ENCODE data around the gene MYO7B. TPM values are rescaled to one million over a fixed set of nuclear protein-coding genes. Genes with fewer than 3 reads are reported as not detected.
A peak's percentile ranks its signal among the peaks of the same experiment; 100 is the strongest.

MYO7B gene
- total RNA-seq: not detected

GRCh38 chr2:127535422-127535901 lies at the start of gene MYO7B:
Gene MYO7B (plus strand): TSS chr2:127535683. CDS start chr2:127559723, 24,040 bp downstream.
- Mint-ChIP-seq H3K4me3 (no peak within 1 kb of the TSS), H3K36me3 (no peaks in the 10 kb centered on the region), H3K4me1 (ENCODE audit: low read depth in 2 of 2) (no peaks in the 10 kb centered on the region), H3K27me3 (peaks cover 21 to 36% of the 10 kb centered on the region in 2 donors), H3K9me3 (no peaks in the 10 kb centered on the region), H3K27ac (no peak within 1 kb of the TSS)
- DNase-seq (ENCODE audit: low spot score) (no peak), ATAC-seq (peak in 1 of 2 donors; percentile 17)

GRCh38 chr2:127485694-127486071 lies 49.8 kb upstream of the MYO7B start:
- peaks cover 32% of the 10 kb centered on the region for H3K36me3 Mint-ChIP-seq
- H3K9me3 Mint-ChIP-seq: no peaks in the 10 kb centered on the region
- peak; percentile 77 to 78 for ATAC-seq
- H3K4me3 Mint-ChIP-seq: peak overlapping the region; percentile 36
- H3K27ac Mint-ChIP-seq: peak overlapping the region; percentile 52 to 79
- H3K27me3 Mint-ChIP-seq: no peaks in the 10 kb centered on the region
- DNase-seq (ENCODE audit: low spot score): no peak
- H3K4me1 Mint-ChIP-seq (ENCODE audit: low read depth in 2 of 2): peaks cover 35 to 45% of the 10 kb centered on the region in 2 donors

- no peaks in the 10 kb centered on the region for H3K9me3 Mint-ChIP-seq
- ATAC-seq: peak; percentile 20 to 61
- H3K27ac Mint-ChIP-seq: peak overlapping the region; percentile 52 to 79
- H3K27me3 Mint-ChIP-seq: no peaks in the 10 kb centered on the region
- H3K4me1 Mint-ChIP-seq (ENCODE audit: low read depth in 2 of 2): peaks cover 35 to 45% of the 10 kb centered on the region in 2 donors
- H3K4me3 Mint-ChIP-seq: peak overlapping the region; percentile 36
- no peak for DNase-seq (ENCODE audit: low spot score)
- H3K36me3 Mint-ChIP-seq: peaks cover 32% of the 10 kb centered on the region
Measured at GRCh38 chr2:127486247-127487058, 49.0 kb upstream of the MYO7B start.

- Mint-ChIP-seq H3K36me3 (peaks cover 32% of the 10 kb centered on the region), H3K27ac (peak overlapping the region in 1 of 2 donors; percentile 48)
Measured at GRCh38 chr2:127490283-127490682, 45.2 kb upstream of the MYO7B start.

GRCh38 chr2:127498386-127498785 lies 37.1 kb upstream of the MYO7B start:
- Mint-ChIP-seq H3K36me3 (peaks cover 42% of the 10 kb centered on the region), H3K4me1 (ENCODE audit: low read depth in 2 of 2) (peaks cover 0 to 6% of the 10 kb centered on the region in 2 donors), H3K27me3 (no peaks in the 10 kb centered on the region), H3K4me3 (no peak overlapping the region), H3K27ac (peak overlapping the region; percentile 21 to 29), H3K9me3 (no peaks in the 10 kb centered on the region)
- DNase-seq (ENCODE audit: low spot score) (no peak), ATAC-seq (no peak)

More at GRCh38 chr2:127490283-127490682, 45.2 kb upstream of the MYO7B start:
- Mint-ChIP-seq H3K9me3 (no peaks in the 10 kb centered on the region), H3K4me1 (ENCODE audit: low read depth in 2 of 2) (peaks cover 27 to 36% of the 10 kb centered on the region in 2 donors), H3K4me3 (no peak overlapping the region), H3K27me3 (no peaks in the 10 kb centered on the region)
- DNase-seq (ENCODE audit: low spot score) (no peak), ATAC-seq (no peak)

- no peak overlapping the region for H3K4me3 Mint-ChIP-seq
- peaks cover 3 to 11% of the 10 kb centered on the region in 2 donors for H3K4me1 Mint-ChIP-seq (ENCODE audit: low read depth in 2 of 2)
- DNase-seq (ENCODE audit: low spot score) (no peak), ATAC-seq (no peak)
- no peaks in the 10 kb centered on the region for H3K27me3 Mint-ChIP-seq
- peaks cover 43% of the 10 kb centered on the region for H3K36me3 Mint-ChIP-seq
- H3K27ac Mint-ChIP-seq: peak overlapping the region in 1 of 2 donors; percentile 0
- H3K9me3 Mint-ChIP-seq: no peaks in the 10 kb centered on the region
Measured at GRCh38 chr2:127503491-127503890, 32.0 kb upstream of the MYO7B start.

GRCh38 chr2:127504552-127505430 lies 30.7 kb upstream of the MYO7B start:
- ATAC-seq: no peak
- peaks cover 43% of the 10 kb centered on the region for H3K36me3 Mint-ChIP-seq
- no peak for DNase-seq (ENCODE audit: low spot score)
- H3K27ac Mint-ChIP-seq: peak overlapping the region in 1 of 2 donors; percentile 28
- H3K4me1 Mint-ChIP-seq (ENCODE audit: low read depth in 2 of 2): peaks cover 8 to 17% of the 10 kb centered on the region in 2 donors
- H3K4me3 Mint-ChIP-seq: no peak overlapping the region
- H3K27me3 Mint-ChIP-seq: no peaks in the 10 kb centered on the region
- H3K9me3 Mint-ChIP-seq: no peaks in the 10 kb centered on the region

GRCh38 chr2:127506510-127506909 lies 29.0 kb upstream of the MYO7B start:
- H3K36me3 Mint-ChIP-seq: peaks cover 33% of the 10 kb centered on the region
- ATAC-seq: no peak
- no peak for DNase-seq (ENCODE audit: low spot score)
- peaks cover 23 to 33% of the 10 kb centered on the region in 2 donors for H3K4me1 Mint-ChIP-seq (ENCODE audit: low read depth in 2 of 2)
- H3K27ac Mint-ChIP-seq: no peak overlapping the region
- H3K9me3 Mint-ChIP-seq: no peaks in the 10 kb centered on the region
- no peak overlapping the region for H3K4me3 Mint-ChIP-seq
- no peaks in the 10 kb centered on the region for H3K27me3 Mint-ChIP-seq

GRCh38 chr2:127508023-127508630 lies 27.4 kb upstream of the MYO7B start:
- peaks cover 17% of the 10 kb centered on the region for H3K36me3 Mint-ChIP-seq
- no peak for DNase-seq (ENCODE audit: low spot score)
- H3K4me3 Mint-ChIP-seq: no peak overlapping the region
- H3K9me3 Mint-ChIP-seq: no peaks in the 10 kb centered on the region
- no peaks in the 10 kb centered on the region for H3K27me3 Mint-ChIP-seq
- ATAC-seq: no peak
- H3K27ac Mint-ChIP-seq: no peak overlapping the region
- peaks cover 36 to 43% of the 10 kb centered on the region in 2 donors for H3K4me1 Mint-ChIP-seq (ENCODE audit: low read depth in 2 of 2)

- H3K4me3 Mint-ChIP-seq: no peak overlapping the region
- peaks cover 13% of the 10 kb centered on the region for H3K36me3 Mint-ChIP-seq
Measured at GRCh38 chr2:127508631-127509034, 26.9 kb upstream of the MYO7B start.

GRCh38 chr2:127510073-127510472 lies 25.4 kb upstream of the MYO7B start:
- H3K4me3 Mint-ChIP-seq: no peak overlapping the region
- H3K27ac Mint-ChIP-seq: peak overlapping the region in 1 of 2 donors; percentile 21
- H3K4me1 Mint-ChIP-seq (ENCODE audit: low read depth in 2 of 2): peaks cover 41 to 50% of the 10 kb centered on the region in 2 donors
- DNase-seq (ENCODE audit: low spot score): no peak
- H3K9me3 Mint-ChIP-seq: no peaks in the 10 kb centered on the region
- peaks cover 9% of the 10 kb centered on the region for H3K36me3 Mint-ChIP-seq
- no peak for ATAC-seq
- no peaks in the 10 kb centered on the region for H3K27me3 Mint-ChIP-seq

More at GRCh38 chr2:127508631-127509034, 26.9 kb upstream of the MYO7B start:
- ATAC-seq (no peak), DNase-seq (ENCODE audit: low spot score) (no peak)
- Mint-ChIP-seq H3K4me1 (ENCODE audit: low read depth in 2 of 2) (peaks cover 36 to 43% of the 10 kb centered on the region in 2 donors), H3K27ac (no peak overlapping the region), H3K27me3 (no peaks in the 10 kb centered on the region), H3K9me3 (no peaks in the 10 kb centered on the region)

GRCh38 chr2:127511090-127511695 lies 24.3 kb upstream of the MYO7B start:
- Mint-ChIP-seq H3K27ac (peak overlapping the region in 1 of 2 donors; percentile 21), H3K4me1 (ENCODE audit: low read depth in 2 of 2) (peaks cover 48 to 61% of the 10 kb centered on the region in 2 donors), H3K27me3 (no peaks in the 10 kb centered on the region), H3K9me3 (no peaks in the 10 kb centered on the region), H3K4me3 (no peak overlapping the region), H3K36me3 (peaks cover 9% of the 10 kb centered on the region)
- DNase-seq (ENCODE audit: low spot score): no peak
- ATAC-seq: no peak

GRCh38 chr2:127511917-127512316 lies 23.6 kb upstream of the MYO7B start:
- Mint-ChIP-seq H3K27me3 (no peaks in the 10 kb centered on the region), H3K9me3 (no peaks in the 10 kb centered on the region), H3K4me1 (ENCODE audit: low read depth in 2 of 2) (peaks cover 49 to 65% of the 10 kb centered on the region in 2 donors), H3K4me3 (no peak overlapping the region), H3K27ac (peak overlapping the region in 1 of 2 donors; percentile 21), H3K36me3 (peaks cover 9% of the 10 kb centered on the region)
- DNase-seq (ENCODE audit: low spot score) (no peak), ATAC-seq (no peak)
